ENCODE data around the gene SOHLH2. TPM values are rescaled to one million over a fixed set of nuclear protein-coding genes. Genes with fewer than 3 reads are reported as not detected.

SOHLH2 gene
- total and polyA plus RNA-seq, 2 experiments from 2014 or later, result not detected

DNA sequence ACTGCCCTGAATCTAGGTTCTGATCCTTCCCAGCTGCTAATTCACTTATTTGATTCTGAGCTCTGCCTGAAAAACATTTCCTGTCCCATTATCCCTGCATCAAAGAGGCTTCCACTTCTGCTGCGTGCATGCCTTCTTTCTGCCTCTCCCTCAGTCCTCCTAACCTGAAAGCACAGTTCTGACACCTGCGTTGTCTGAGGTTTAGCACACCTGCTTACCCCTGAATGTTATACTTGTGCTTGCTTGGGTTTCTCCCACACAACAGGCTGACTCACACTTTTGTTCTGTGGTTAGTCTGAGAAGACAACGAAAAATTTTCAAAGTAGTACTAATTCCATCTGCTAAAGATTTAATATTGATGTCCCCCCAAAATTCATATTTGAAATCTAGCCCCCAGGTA is 3.1 kb upstream of the SOHLH2 start:
- DNase-seq, result no peak
- WGBS, 2 experiments (ENCODE audit: low coverage in 1 of 2, low lambda C conversion rate in 2 of 2, missing lambda C conversion rate in 2 of 2), result 57 to 60% methylated on average over 3 of the region's 3 CpGs
- H3K4me2 ChIP-seq (ENCODE audit: unreplicated experiment), result no peak overlapping the region
- no peaks in the 10 kb centered on the region for H3K9me3 ChIP-seq (ENCODE audit: low read depth)
- H2AFZ ChIP-seq, result no peak overlapping the region
- no peaks in the 10 kb centered on the region for H3K79me2 ChIP-seq (ENCODE audit: insufficient read depth)
- TF ChIP-seq EZH2phosphoT487 (IDR thresholded peaks at IDR 0.05; ENCODE audit: insufficient read depth, low read depth) (no peak), EZH2 (IDR thresholded peaks at IDR 0.05; ENCODE audit: insufficient read depth, poor library complexity, severe bottlenecking) (no peak)
- no peaks in the 10 kb centered on the region; the same call in 1 of the 2 replicates for H3K27me3 ChIP-seq (replicated peaks; ENCODE audit: insufficient read depth)
- H3K9ac ChIP-seq, result no peak overlapping the region
- in situ Hi-C loops (cut with MboI), result no loop called here
- no peak overlapping the region for H3K4me3 ChIP-seq
- H3K9me2 ChIP-seq (ENCODE audit: insufficient read depth), result no peaks in the 10 kb centered on the region
- H4K20me1 ChIP-seq (ENCODE audit: insufficient read depth), result no peaks in the 10 kb centered on the region
- H3F3A ChIP-seq (ENCODE audit: insufficient read depth), result no peaks in the 10 kb centered on the region
- H3K36me3 ChIP-seq (ENCODE audit: low read depth), result no peaks in the 10 kb centered on the region
- H3K4me1 ChIP-seq (ENCODE audit: insufficient read depth), result no peaks in the 10 kb centered on the region
- no peak overlapping the region for H3K27ac ChIP-seq

DNA sequence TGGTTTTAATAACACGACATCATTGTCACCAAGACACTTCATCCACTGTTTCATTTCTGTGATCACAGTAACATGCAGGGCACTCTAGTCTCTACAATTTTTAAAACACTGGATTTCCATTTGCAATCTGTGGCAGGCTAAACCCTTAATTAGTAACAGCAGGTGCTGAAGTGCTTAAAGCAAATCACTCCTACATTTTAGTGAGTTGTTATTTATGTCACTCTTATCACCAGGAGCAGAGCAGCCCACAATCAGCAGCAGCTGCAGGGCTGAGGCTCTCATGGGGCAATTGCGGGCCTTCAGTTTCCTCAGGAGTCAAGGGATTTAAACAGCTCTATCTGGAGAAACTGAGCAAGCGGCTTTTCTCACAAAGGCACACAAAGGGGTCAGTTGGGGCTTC is 1.6 kb downstream of the SOHLH2 start:
- H3K9me3 ChIP-seq (ENCODE audit: low read depth), result no peaks in the 10 kb centered on the region
- H3K36me3 ChIP-seq (ENCODE audit: low read depth), result no peaks in the 10 kb centered on the region
- no peaks in the 10 kb centered on the region for H4K20me1 ChIP-seq (ENCODE audit: insufficient read depth)
- no peak overlapping the region for H3K27ac ChIP-seq
- H3K9ac ChIP-seq, result no peak overlapping the region
- in situ Hi-C loops (cut with MboI), result no loop called here
- no peak for DNase-seq
- TF ChIP-seq EZH2 (IDR thresholded peaks at IDR 0.05; ENCODE audit: insufficient read depth, poor library complexity, severe bottlenecking) (no peak), EZH2phosphoT487 (IDR thresholded peaks at IDR 0.05; ENCODE audit: insufficient read depth, low read depth) (no peak)
- H3K79me2 ChIP-seq (ENCODE audit: insufficient read depth), result no peaks in the 10 kb centered on the region
- no peaks in the 10 kb centered on the region for H3K9me2 ChIP-seq (ENCODE audit: insufficient read depth)
- no peaks in the 10 kb centered on the region for H3F3A ChIP-seq (ENCODE audit: insufficient read depth)
- H3K4me3 ChIP-seq, result no peak overlapping the region
- WGBS, 2 experiments (ENCODE audit: low coverage in 1 of 2, low lambda C conversion rate in 2 of 2, missing lambda C conversion rate in 2 of 2), result 80 to 82% methylated on average over 3 of the region's 3 CpGs
- H3K27me3 ChIP-seq (replicated peaks; ENCODE audit: insufficient read depth), result no peaks in the 10 kb centered on the region; the same call in 1 of the 2 replicates
- H3K4me1 ChIP-seq (ENCODE audit: insufficient read depth), result no peaks in the 10 kb centered on the region
- no peak overlapping the region for H3K4me2 ChIP-seq (ENCODE audit: unreplicated experiment)
- no peak overlapping the region for H2AFZ ChIP-seq

DNA sequence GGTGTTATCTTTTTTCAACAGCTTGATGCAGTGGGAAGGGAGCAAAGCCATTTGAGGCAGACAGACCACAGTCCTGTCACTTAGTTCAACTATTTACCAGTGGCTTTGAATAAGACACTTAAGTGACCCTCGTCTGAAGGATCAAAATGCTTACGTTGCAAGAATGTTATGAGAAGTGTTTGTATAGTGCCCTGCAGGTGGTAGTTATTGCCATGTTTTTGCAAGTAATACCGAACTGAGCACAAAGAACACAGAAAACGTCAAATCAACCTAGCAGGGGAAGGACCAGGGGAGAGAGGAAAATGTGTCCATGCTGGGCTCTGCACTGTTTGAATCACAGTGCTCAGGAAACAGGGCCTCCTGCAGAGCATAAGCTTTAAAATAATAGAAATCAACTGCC is 2.8 kb downstream of the SOHLH2 start:
- Histone ChIP-seq H3K9ac (no peak overlapping the region), H3K9me2 (ENCODE audit: insufficient read depth) (no peaks in the 10 kb centered on the region), H3K79me2 (ENCODE audit: insufficient read depth) (no peaks in the 10 kb centered on the region), H3K4me3 (no peak overlapping the region), H2AFZ (no peak overlapping the region), H3K27ac (no peak overlapping the region), H3K4me1 (ENCODE audit: insufficient read depth) (no peaks in the 10 kb centered on the region), H3K4me2 (ENCODE audit: unreplicated experiment) (no peak overlapping the region), H4K20me1 (ENCODE audit: insufficient read depth) (no peaks in the 10 kb centered on the region), H3K27me3 (replicated peaks; ENCODE audit: insufficient read depth) (no peaks in the 10 kb centered on the region; the same call in 1 of the 2 replicates), H3K9me3 (ENCODE audit: low read depth) (no peaks in the 10 kb centered on the region), H3K36me3 (ENCODE audit: low read depth) (no peaks in the 10 kb centered on the region), H3F3A (ENCODE audit: insufficient read depth) (no peaks in the 10 kb centered on the region)
- DNase-seq, result no peak
- TF ChIP-seq EZH2phosphoT487 (IDR thresholded peaks at IDR 0.05; ENCODE audit: insufficient read depth, low read depth), result no peak
- TF ChIP-seq EZH2 (IDR thresholded peaks at IDR 0.05; ENCODE audit: insufficient read depth, poor library complexity, severe bottlenecking), result no peak
- in situ Hi-C loops (cut with MboI), result no loop called here
- 65 to 66% methylated on average over 4 of the region's 4 CpGs for WGBS, 2 experiments (ENCODE audit: low coverage in 1 of 2, low lambda C conversion rate in 2 of 2, missing lambda C conversion rate in 2 of 2)

GRCh38 chr13:36210738-36211137 is 3.6 kb downstream of the SOHLH2 start:
- Histone ChIP-seq H4K20me1 (ENCODE audit: insufficient read depth) (no peaks in the 10 kb centered on the region), H2AFZ (no peak overlapping the region), H3K9me2 (ENCODE audit: insufficient read depth) (no peaks in the 10 kb centered on the region), H3K79me2 (ENCODE audit: insufficient read depth) (no peaks in the 10 kb centered on the region), H3F3A (ENCODE audit: insufficient read depth) (no peaks in the 10 kb centered on the region), H3K9ac (no peak overlapping the region), H3K4me2 (ENCODE audit: unreplicated experiment) (no peak overlapping the region), H3K9me3 (ENCODE audit: low read depth) (no peaks in the 10 kb centered on the region), H3K4me1 (ENCODE audit: insufficient read depth) (no peaks in the 10 kb centered on the region), H3K36me3 (ENCODE audit: low read depth) (no peaks in the 10 kb centered on the region), H3K27ac (no peak overlapping the region), H3K4me3 (no peak overlapping the region), H3K27me3 (replicated peaks; ENCODE audit: insufficient read depth) (peaks cover 3% of the 10 kb centered on the region; the same call in 1 of the 2 replicates)
- in situ Hi-C loops (cut with MboI), result no loop called here
- no peak for TF ChIP-seq EZH2 (IDR thresholded peaks at IDR 0.05; ENCODE audit: insufficient read depth, poor library complexity, severe bottlenecking)
- no peak for TF ChIP-seq EZH2phosphoT487 (IDR thresholded peaks at IDR 0.05; ENCODE audit: insufficient read depth, low read depth)
- no peak for DNase-seq
- WGBS, 2 experiments (ENCODE audit: low coverage in 1 of 2, low lambda C conversion rate in 2 of 2, missing lambda C conversion rate in 2 of 2), result 68 to 71% methylated on average over 4 of the region's 4 CpGs

DNA sequence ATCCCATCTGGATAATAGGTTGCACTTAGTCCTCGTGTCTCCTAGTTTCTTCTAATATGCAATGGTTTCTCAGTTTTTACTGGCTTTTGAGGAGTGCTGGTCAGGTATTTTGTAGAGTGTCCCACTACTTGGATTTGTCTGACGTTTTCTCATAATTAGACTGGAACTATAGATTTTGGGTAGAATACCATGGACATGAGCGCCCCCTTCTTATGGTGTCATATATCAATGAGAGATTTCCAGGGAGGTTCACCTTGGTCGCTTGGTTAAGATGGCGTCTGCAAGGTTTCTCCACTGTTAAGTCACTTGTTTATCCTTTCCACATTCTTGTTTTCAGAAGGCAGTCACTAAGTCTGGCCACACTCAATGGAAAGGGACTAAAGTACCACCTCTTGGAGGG is 6.7 kb downstream of the SOHLH2 start:
- Histone ChIP-seq H3K9me2 (ENCODE audit: insufficient read depth) (no peaks in the 10 kb centered on the region), H3K4me3 (no peak overlapping the region), H2AFZ (no peak overlapping the region), H3K27me3 (replicated peaks; ENCODE audit: insufficient read depth) (peaks cover 12% of the 10 kb centered on the region; the same call in 1 of the 2 replicates), H3K9me3 (ENCODE audit: low read depth) (no peaks in the 10 kb centered on the region), H3K36me3 (ENCODE audit: low read depth) (no peaks in the 10 kb centered on the region), H4K20me1 (ENCODE audit: insufficient read depth) (no peaks in the 10 kb centered on the region), H3K9ac (no peak overlapping the region), H3K79me2 (ENCODE audit: insufficient read depth) (no peaks in the 10 kb centered on the region), H3K4me2 (ENCODE audit: unreplicated experiment) (no peak overlapping the region), H3K27ac (no peak overlapping the region), H3K4me1 (ENCODE audit: insufficient read depth) (no peaks in the 10 kb centered on the region), H3F3A (ENCODE audit: insufficient read depth) (no peaks in the 10 kb centered on the region)
- DNase-seq, result no peak
- WGBS, 2 experiments (ENCODE audit: low coverage in 1 of 2, low lambda C conversion rate in 2 of 2, missing lambda C conversion rate in 2 of 2), result 65 to 70% methylated on average over 5 of the region's 5 CpGs
- no peak for TF ChIP-seq EZH2 (IDR thresholded peaks at IDR 0.05; ENCODE audit: insufficient read depth, poor library complexity, severe bottlenecking)
- TF ChIP-seq EZH2phosphoT487 (IDR thresholded peaks at IDR 0.05; ENCODE audit: insufficient read depth, low read depth), result no peak
- in situ Hi-C loops (cut with MboI), result no loop called here
